Measurements from ENCODE around the gene CNIH3. TPM values are rescaled to one million over a fixed set of nuclear protein-coding genes. Genes with fewer than 3 reads are reported as not detected.

The CNIH3 gene
- total RNA-seq, 1 experiment from 2014 or later = 1.8 TPM

DNA sequence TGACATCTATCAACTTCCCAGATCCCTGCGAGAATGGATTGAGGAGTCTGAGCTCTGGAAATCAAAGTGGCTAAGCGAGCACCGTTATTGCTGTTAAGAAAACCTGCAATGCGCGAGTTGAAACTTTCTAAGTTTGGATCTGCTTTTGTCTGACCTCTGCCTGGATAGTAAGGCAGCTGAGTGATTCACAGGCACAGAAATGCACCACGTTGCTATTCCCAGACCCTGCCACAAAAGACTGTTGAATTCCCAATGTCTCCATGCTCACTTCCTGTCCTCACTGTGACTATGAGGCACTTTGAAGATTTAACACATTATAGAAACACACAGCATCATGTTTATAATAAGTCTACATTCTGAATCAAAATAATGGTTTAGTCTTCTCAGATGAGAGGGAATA, 27.1 kb upstream of the CNIH3 start:
- CTCF ChIA-PET = no interaction called here
- TF ChIP-seq RAD21 (IDR thresholded peaks at IDR 0.05; ENCODE audit: low read depth) (no peak), SIN3A (IDR thresholded peaks at IDR 0.05; ENCODE audit: low read depth) (no peak), EZH2phosphoT487 (IDR thresholded peaks at IDR 0.05; ENCODE audit: borderline replicate concordance) (no peak), POLR2A (IDR thresholded peaks at IDR 0.05; ENCODE audit: borderline replicate concordance, extremely low read depth, insufficient read depth, insufficient read length) (no peak), ZFX (IDR thresholded peaks at IDR 0.05) (no peak), TCF7L2 (IDR thresholded peaks at IDR 0.05; ENCODE audit: borderline replicate concordance, extremely low read depth, insufficient read depth, insufficient read length) (no peak), CBX3 (IDR thresholded peaks at IDR 0.05; ENCODE audit: low read depth) (no peak), JUND (IDR thresholded peaks at IDR 0.05) (no peak), YY1 (IDR thresholded peaks at IDR 0.05; ENCODE audit: extremely low read depth, insufficient replicate concordance, low read depth, low read length) (no peak), SRF (IDR thresholded peaks at IDR 0.05; ENCODE audit: low read depth) (no peak), SP1 (IDR thresholded peaks at IDR 0.05; ENCODE audit: low read depth) (no peak), CTCF (IDR thresholded peaks at IDR 0.05 in 2 of 3, conservative IDR thresholded peaks at IDR 0.05 in 1 of 3; ENCODE audit: borderline replicate concordance in 1 of 3, insufficient read depth in 1 of 3, low read depth in 2 of 3, low read length in 2 of 3) (no peak), ZBTB33 (IDR thresholded peaks at IDR 0.05; ENCODE audit: extremely low read depth, insufficient replicate concordance, low read length) (no peak), REST (IDR thresholded peaks at IDR 0.05; ENCODE audit: low read depth) (no peak), FOSL1 (IDR thresholded peaks at IDR 0.05; ENCODE audit: low read depth) (no peak), EGR1 (IDR thresholded peaks at IDR 0.05; ENCODE audit: low read depth) (no peak), MAX (IDR thresholded peaks at IDR 0.05) (no peak), POLR2AphosphoS5 (IDR thresholded peaks at IDR 0.05; ENCODE audit: low read depth, low read length) (no peak)
- TF ChIP-seq, protein P1, sequence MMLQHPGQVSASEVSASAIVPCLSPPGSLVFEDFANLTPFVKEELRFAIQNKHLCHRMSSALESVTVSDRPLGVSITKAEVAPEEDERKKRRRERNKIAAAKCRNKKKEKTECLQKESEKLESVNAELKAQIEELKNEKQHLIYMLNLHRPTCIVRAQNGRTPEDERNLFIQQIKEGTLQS (IDR thresholded peaks at IDR 0.05) = no peak
- Histone ChIP-seq H3K9ac (ENCODE audit: low read length) (no peak overlapping the region), H2AFZ (ENCODE audit: low read depth, low read length, poor library complexity, severe bottlenecking) (no peak overlapping the region), H3K4me3 (replicated peaks in 1 of 2; ENCODE audit: low read depth in 1 of 2, low read length in 2 of 2) (no peak overlapping the region), H3K27me3 (ENCODE audit: insufficient read depth, low read length) (no peaks in the 10 kb centered on the region), H3K4me2 (ENCODE audit: low read length) (no peak overlapping the region), H3K4me1 (ENCODE audit: control insufficient read depth in 1 of 2, insufficient read depth in 2 of 2, low read length in 2 of 2) (peaks cover 0 to 2% of the 10 kb centered on the region in 2 experiments; a peak in 1 of 4 replicates), H3K9me2 (ENCODE audit: insufficient read depth) (no peaks in the 10 kb centered on the region; the same call in 1 of the 2 replicates), H3K79me2 (ENCODE audit: insufficient read depth, low read length) (no peaks in the 10 kb centered on the region), H3K36me3 (ENCODE audit: control insufficient read depth in 1 of 2, insufficient read depth in 2 of 2, low read length in 2 of 2) (no peaks in the 10 kb centered on the region), H3K9me3 (ENCODE audit: control insufficient read depth in 1 of 2, insufficient read depth in 1 of 2, low read depth in 1 of 2, low read length in 2 of 2) (no peaks in the 10 kb centered on the region), H4K20me1 (ENCODE audit: insufficient read depth) (no peaks in the 10 kb centered on the region), H3K27ac (ENCODE audit: low read depth, low read length) (no peak overlapping the region)
- POLR2A ChIA-PET = no interaction called here
- intact Hi-C loops (cut with micrococcal nuclease) = no loop called here
- DNase-seq (ENCODE audit: low read depth, low spot score) (no peak), ATAC-seq (no peak)
- RAD21 ChIA-PET (ENCODE audit: low non-redundant PET in 1 of 2, low total read pairs in 2 of 2, uncharacterized antibody in 2 of 2, unreplicated experiment in 2 of 2) = no interaction called here
- no TSS peak for BruUV-seq (replicated peaks)

Measured in HCT116 (cell line).